HG02973 (cell line): Measurements from ENCODE around the gene KTN1.

Source experiments
- ATAC-seq: cut with Tn5 transposase; IDR thresholded peaks from one replicate; pipeline ENCODE4 v1.9.1; 2021; ENCODE audit warnings: moderate library complexity; ENCODE audit not compliant: unreplicated experiment

The KTN1 gene

DNA sequence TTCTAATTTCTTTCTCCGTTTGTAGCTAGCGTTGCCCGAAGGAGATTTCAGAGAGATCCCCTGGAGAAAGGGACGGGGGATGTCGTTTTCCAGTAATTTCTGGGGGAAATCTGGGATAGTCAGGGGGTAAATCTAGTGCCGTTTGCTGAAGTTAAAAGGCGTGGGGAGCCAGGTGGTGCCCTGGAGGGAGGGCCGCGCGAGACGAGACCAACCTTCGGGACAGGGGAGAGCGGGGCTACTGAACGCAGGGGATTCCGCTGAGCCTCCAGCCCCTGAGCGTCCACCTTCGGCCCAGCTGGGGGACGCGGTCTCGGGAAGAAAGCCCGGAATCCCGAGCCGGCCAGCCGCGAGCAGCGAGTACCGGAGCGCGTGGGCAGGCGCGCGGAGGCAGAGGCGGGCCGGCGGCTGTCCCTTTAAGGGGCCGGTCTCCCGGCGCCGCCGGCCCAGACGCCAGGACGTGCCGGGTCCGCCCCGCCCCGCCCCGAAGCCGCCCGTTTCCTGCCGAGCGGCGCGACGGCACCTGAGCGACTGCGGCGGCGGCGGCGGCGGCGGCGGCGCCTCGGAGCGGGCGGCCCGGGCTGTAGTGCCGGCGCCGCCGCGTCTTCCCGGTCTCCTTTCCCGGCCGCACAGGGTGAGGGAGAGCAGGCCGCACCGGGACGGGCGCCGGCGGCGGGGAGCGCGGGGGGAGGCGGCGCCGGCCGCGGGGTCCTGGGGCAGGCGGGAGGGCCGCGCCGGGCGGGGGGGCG lies at the start of gene KTN1:
Gene KTN1 (plus strand): TSS at position 484 of the 746 bp plus-strand sequence. CDS start 31,842 bp downstream, outside the sequence.
- ATAC-seq, result peak; percentile 82

- no peak for ATAC-seq
Observed at GRCh38 chr14:55530464-55530863, 49.5 kb upstream of the KTN1 start.

- ATAC-seq, result no peak
Observed at GRCh38 chr14:55532645-55533344, 47.2 kb upstream of the KTN1 start.

GRCh38 chr14:55533960-55534359 lies 46.0 kb upstream of the KTN1 start:
- ATAC-seq, result no peak

DNA sequence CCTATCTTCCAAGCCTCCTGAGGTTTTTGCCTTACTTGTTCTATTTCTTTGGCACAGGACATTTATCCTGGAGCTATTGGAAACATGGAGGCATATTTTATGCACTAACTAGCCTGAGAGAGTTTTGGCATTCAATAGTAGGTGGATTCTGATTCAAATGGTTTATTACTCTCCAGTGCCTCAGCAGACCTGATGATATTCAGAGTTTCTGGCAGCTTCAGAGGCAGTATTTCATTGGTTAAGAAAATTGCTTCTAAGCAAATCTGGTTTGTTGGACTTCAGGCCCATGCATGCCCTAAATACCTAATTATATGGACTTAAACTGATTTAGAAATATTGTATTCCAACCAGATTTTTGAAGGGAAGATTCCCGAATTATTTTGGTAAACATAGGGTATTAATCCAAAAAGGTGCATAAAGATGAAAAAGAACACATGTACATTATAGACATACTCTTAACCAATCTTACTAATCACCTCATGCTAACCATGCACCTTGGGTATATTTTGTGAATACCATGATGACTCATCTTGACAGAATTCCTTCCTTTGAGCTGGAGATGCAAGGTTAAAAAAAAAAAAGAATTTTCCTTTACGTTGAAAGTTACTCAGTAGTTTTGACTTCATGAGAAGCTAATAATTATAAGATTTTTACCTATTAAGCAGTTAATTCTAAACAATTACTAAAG lies 44.3 kb upstream of the KTN1 start:
- no peak for ATAC-seq

DNA sequence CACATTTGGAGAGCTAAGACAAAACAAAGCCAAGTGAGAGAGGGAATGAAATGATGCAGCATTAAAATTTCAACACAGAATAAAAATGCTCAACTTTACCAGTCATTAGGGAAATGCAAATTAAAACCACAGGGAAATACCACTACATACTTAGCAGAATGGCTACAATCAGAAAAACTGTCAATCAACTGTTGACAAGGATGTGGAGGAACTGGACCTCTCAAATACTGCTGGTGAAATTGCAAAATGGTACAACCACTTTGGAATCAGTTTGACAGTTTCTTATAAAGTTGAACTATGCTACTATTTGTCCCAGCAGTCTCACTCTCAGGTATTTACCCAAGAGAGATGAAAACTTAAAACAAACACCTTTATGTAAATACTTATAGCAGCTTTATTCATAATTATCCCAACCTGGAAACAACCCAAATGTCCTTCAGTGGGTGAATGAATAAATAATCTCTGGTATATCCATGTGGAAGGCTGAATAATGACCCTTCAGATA lies 43.8 kb upstream of the KTN1 start:
- ATAC-seq, result no peak

GRCh38 chr14:55537782-55538181 lies 42.2 kb upstream of the KTN1 start:
- no peak for ATAC-seq

- ATAC-seq, result no peak
Observed at GRCh38 chr14:55539975-55540374, 40.0 kb upstream of the KTN1 start.

DNA sequence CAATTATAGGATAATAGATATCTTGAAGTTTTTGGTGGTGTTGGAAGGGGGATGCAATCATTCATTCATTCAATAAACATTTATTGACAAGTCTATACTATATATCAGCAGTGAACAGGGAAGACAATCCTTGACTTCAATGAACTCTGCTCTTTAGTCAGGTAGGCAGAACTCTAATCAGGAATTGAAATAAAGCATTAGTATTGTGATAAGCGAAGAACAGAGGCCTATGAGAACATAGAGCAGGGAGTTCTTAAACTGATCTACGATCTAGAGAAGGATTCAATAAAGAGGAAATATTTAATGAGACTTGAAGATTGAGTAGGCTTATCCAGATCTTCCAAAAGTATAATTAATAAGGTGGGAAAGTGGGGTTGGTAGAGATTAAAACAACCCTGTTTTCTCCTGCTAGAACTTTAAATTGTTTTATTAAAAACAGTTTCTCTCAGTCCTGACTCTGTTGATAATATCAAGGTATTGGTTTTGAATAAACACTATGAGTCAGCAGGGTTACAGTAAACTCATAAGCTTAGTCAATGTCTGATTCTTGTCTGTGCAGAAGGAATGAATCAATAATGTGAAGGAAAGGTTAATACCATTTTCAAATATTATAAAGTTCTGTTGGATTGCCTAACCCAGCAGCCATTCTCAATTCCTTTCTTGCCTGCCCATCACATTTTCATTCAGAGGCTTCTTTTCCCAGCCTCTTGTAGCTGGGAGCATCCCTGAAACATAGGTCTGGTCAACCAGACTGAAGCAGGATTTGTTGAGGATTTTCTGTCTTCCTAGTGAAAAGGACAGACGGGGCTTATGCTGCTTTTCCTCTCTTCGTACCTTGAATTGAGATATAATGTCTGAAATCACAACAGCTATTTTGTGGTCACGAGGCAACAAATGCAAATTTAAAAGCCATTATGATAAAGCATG lies 38.9 kb upstream of the KTN1 start:
- no peak for ATAC-seq

DNA sequence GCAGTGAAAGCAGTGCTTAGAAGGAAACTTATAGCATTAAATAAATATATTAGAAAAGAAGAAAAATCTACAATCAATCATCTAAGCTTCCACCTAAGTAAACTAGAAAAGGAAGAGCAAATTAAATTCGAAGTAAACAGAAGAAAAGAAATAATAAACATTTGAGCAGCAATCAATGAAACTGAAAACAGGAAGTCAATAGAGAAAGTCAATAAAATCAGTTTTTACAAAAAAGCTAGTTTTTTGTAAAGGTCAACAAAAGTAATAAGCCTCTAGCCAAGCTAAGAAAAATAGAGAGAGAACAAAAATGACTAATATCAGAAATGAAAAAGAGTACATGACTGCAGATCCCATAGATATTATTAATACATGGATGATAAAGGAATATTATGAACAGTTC lies 34.2 kb upstream of the KTN1 start:
- ATAC-seq, result no peak

DNA sequence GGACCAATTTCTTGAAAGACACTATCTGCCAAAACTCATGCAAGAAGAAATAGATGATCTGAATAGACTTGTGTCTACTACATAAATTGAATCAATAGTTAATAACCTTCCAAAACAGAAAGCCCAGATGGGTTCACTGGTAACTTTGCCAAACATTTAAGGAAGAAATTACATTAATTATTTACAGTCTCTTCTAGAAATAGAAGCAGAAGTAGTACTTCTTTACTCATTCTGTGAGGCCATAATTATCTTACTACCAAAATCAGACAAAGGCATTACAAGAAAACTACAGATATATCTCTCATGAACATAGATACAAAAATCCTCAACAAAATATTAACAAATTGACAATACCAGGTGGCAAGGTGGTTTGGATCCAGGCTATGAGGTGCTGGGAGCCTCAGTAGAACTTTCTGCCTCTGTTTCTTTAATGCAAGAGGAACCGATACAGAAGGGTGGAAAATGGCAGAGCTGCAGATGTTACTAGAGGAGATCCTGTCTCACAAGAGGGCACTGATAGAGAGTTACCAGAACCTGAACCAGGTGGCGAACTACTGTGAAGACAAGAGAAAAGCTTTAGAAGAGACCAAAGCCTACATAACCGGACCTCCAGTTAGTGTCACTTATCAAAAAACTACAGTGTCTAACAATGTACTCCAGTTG lies 33.7 kb upstream of the KTN1 start:
- peak; percentile 44 for ATAC-seq

- no peak for ATAC-seq
Observed at GRCh38 chr14:55547650-55548315, 32.2 kb upstream of the KTN1 start.

DNA sequence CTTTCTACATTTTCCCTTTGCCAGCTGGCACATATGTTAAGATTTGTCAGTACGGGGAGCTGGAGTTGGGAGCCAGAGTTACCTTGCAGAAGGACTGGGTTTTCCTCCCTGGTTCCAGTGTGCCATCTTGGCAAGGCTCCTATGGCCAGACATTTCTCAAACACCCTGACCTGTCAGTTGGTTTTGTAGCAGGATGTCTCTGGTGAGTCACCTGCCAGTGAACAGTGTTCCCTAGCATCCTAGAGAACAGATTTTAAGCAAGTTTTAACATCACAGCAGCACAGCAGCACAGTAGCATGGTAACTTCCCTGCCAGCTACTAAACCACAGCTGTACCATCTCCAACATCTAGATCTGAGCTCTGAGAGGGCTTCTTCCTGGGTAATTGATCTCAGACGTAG lies 26.2 kb upstream of the KTN1 start:
- ATAC-seq, result no peak

GRCh38 chr14:55556929-55557623 lies 22.9 kb upstream of the KTN1 start:
- no peak for ATAC-seq

DNA sequence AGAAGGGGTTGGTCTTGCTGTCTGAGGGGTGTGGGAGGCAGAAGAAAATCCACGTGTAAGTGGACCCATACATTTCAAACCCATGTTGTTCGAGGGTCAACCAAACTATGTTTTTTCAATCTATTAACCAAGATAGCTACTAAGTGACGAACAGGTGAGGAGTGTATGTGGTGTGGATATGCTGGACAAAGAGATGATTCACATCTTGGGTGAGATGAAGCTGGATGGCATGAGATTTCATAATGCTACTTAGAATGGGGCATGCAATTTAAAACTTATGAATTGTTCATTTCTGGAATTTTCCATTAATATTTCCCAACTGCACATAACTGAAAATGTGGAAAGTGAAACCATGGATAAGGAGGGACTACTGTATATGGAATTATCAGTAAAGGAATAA lies 17.9 kb upstream of the KTN1 start:
- no peak for ATAC-seq

DNA sequence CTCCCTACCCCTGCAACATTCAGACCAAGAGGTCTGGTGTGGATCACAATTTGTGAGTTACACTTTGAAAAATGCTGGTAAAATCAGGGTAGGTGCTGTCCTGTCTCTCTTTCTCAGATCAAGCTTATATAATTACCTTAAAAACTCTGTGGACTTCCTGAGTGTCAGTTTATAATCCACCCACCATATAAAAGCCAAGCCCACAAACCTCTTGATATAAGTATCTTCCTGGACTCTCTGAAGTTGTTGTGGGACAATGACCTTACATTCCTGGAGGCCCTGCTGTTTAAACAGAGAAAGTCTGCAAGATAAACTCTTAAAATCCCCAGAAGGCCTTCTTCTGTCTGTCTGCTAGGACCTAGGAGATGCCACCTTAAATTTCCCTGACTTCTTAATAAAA lies 11.4 kb upstream of the KTN1 start:
- no peak for ATAC-seq

- ATAC-seq, result no peak
Observed at GRCh38 chr14:55571125-55571889, 8.7 kb upstream of the KTN1 start.

- ATAC-seq, result no peak
Observed at GRCh38 chr14:55572578-55572977, 7.4 kb upstream of the KTN1 start.
